Lung (tissue), 12 donors: ENCODE measurements around the gene AARS2. TPM values are rescaled to one million over a fixed set of nuclear protein-coding genes. Genes with fewer than 3 reads are reported as not detected.

Source experiments
- ATAC-seq: fragments of 200-7000 bp; cut with Tn5 transposase; one replicate; pipeline ENCODE4 v1.9.1; 2020; ENCODE audit warnings: moderate number of reproducible peaks; ENCODE audit not compliant: insufficient read depth, low FRiP score
- DNase-seq, 3 donors: peaks; one replicate each; pipeline ENCODE4 v3.0.0-alpha.2; 2013 to 2017
- H3K27ac ChIP-seq, 2 donors: one replicate each; pipeline ENCODE4 v1.5.1; 2013; ENCODE audit warnings: mild to moderate bottlenecking in 2 of 2, moderate library complexity in 2 of 2, control low read depth in 1 of 2, inconsistent platforms in 1 of 2, low read depth in 1 of 2, low read length in 1 of 2
- H3K27me3 ChIP-seq, 3 donors: one replicate each; pipeline ENCODE4 v1.5.1; 2013; ENCODE audit warnings: low read length in 2 of 3; ENCODE audit not compliant: control insufficient read depth in 3 of 3, insufficient read depth in 3 of 3
- H3K36me3 ChIP-seq, 4 donors: one replicate each; pipeline ENCODE4 v1.5.1; 2013; ENCODE audit warnings: low read length in 4 of 4, mild to moderate bottlenecking in 1 of 4, moderate library complexity in 1 of 4; ENCODE audit not compliant: control insufficient read depth in 4 of 4, insufficient read depth in 4 of 4
- H3K4me1 ChIP-seq, 5 donors: one replicate each; pipeline ENCODE4 v1.5.1; 2013; ENCODE audit warnings: low read length in 5 of 5, mild to moderate bottlenecking in 2 of 5, moderate library complexity in 1 of 5; ENCODE audit not compliant: control insufficient read depth in 5 of 5, insufficient read depth in 5 of 5
- H3K4me3 ChIP-seq: one replicate; pipeline ENCODE4 v1.5.1; 2013; ENCODE audit warnings: mild to moderate bottlenecking, control low read depth, moderate library complexity
- H3K9ac ChIP-seq, 2 donors: one replicate each; pipeline ENCODE4 v1.5.1; 2013; ENCODE audit warnings: low read length in 2 of 2, control low read depth in 1 of 2; ENCODE audit not compliant: insufficient read depth in 1 of 2
- H3K9me3 ChIP-seq, 4 donors: one replicate each; pipeline ENCODE4 v1.5.1; 2013; ENCODE audit warnings: low read length in 3 of 4, mild to moderate bottlenecking in 1 of 4, moderate library complexity in 1 of 4; ENCODE audit not compliant: control insufficient read depth in 4 of 4, insufficient read depth in 3 of 4
- WGBS, 2 donors: extraction: QIAGEN DNeasy Blood & Tissue Kit; methylation state at CpG; one replicate each; pipeline ENCODE4 v1.1.7; 2013; 5-methylcytosine and 5-hydroxymethylcytosine counted together
- polyA plus RNA-seq, 2 donors: library from polyadenylated mRNA; stranded (reverse); fragments of 200-250 nt; gene quantifications; one replicate each; pipeline ENCODE4 v1.2.1, GENCODE V29; 2013
- total RNA-seq, 2 donors: library from RNA; depleted of rRNA in 1 of 2; stranded (reverse); fragments of >200 nt in 1 of 2; gene quantifications; one replicate each; pipeline ENCODE4 v1.2.1, GENCODE V29; 2014 to 2021
- TF ChIP-seq, protein P1 (sequence below): IDR thresholded peaks from 2 replicates; pipeline ENCODE4 v1.5.1; 2012; ENCODE audit warnings: mild to moderate bottlenecking; ENCODE audit errors: control extremely low read depth, extremely low read depth
- donor health status: control.
- donor health status: control.
- donor health status: Bipolar disorder and iron deficiency.
- donor health status: healthy.
- donor health status: DM: yes; HTN: yes; CAD: no.

Gene AARS2
- total and polyA plus RNA-seq, 4 donors: 4.8 to 13.7 (median 9.4) TPM

- peaks cover 0 to 51% (median 28%) of the 10 kb centered on the region in 3 donors for H3K27me3 ChIP-seq
- TF ChIP-seq, protein P1, sequence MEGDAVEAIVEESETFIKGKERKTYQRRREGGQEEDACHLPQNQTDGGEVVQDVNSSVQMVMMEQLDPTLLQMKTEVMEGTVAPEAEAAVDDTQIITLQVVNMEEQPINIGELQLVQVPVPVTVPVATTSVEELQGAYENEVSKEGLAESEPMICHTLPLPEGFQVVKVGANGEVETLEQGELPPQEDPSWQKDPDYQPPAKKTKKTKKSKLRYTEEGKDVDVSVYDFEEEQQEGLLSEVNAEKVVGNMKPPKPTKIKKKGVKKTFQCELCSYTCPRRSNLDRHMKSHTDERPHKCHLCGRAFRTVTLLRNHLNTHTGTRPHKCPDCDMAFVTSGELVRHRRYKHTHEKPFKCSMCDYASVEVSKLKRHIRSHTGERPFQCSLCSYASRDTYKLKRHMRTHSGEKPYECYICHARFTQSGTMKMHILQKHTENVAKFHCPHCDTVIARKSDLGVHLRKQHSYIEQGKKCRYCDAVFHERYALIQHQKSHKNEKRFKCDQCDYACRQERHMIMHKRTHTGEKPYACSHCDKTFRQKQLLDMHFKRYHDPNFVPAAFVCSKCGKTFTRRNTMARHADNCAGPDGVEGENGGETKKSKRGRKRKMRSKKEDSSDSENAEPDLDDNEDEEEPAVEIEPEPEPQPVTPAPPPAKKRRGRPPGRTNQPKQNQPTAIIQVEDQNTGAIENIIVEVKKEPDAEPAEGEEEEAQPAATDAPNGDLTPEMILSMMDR: no peak
Observed at GRCh38 chr6:44271914-44272313, 41.2 kb downstream of the AARS2 start.

GRCh38 chr6:44271406-44271723 lies 41.8 kb downstream of the AARS2 start:
- no peak for ATAC-seq
- H3K27me3 ChIP-seq: peaks cover 0 to 46% (median 28%) of the 10 kb centered on the region in 3 donors
- no peak for DNase-seq
- no peak overlapping the region for H3K27ac ChIP-seq
- no peaks in the 10 kb centered on the region for H3K36me3 ChIP-seq
- no peak overlapping the region for H3K9ac ChIP-seq
- H3K4me1 ChIP-seq: peaks cover 0 to 9% (median 0%) of the 10 kb centered on the region in 5 donors
- H3K4me3 ChIP-seq: no peak overlapping the region
- TF ChIP-seq, protein P1: no peak
- WGBS, 2 donors: 85 to 94% methylated on average over 6 of the region's 6 CpGs
- peaks cover 0 to 4% (median 0%) of the 10 kb centered on the region in 4 donors for H3K9me3 ChIP-seq

More at GRCh38 chr6:44271914-44272313, 41.2 kb downstream of the AARS2 start:
- Histone ChIP-seq H3K36me3 (no peaks in the 10 kb centered on the region), H3K27ac (no peak overlapping the region), H3K9ac (no peak overlapping the region), H3K4me3 (no peak overlapping the region), H3K4me1 (peaks cover 0 to 12% (median 0%) of the 10 kb centered on the region in 5 donors), H3K9me3 (peaks cover 0 to 4% (median 0%) of the 10 kb centered on the region in 4 donors)
- DNase-seq (no peak), ATAC-seq (no peak)
- WGBS, 2 donors: 62 to 76% methylated on average over 3 of the region's 3 CpGs

- Histone ChIP-seq H3K36me3 (no peaks in the 10 kb centered on the region), H3K4me1 (peaks cover 0 to 3% (median 0%) of the 10 kb centered on the region in 5 donors), H3K4me3 (no peak overlapping the region), H3K27me3 (peaks cover 0 to 45% (median 28%) of the 10 kb centered on the region in 3 donors), H3K9ac (no peak overlapping the region), H3K9me3 (peaks cover 0 to 4% (median 0%) of the 10 kb centered on the region in 4 donors), H3K27ac (no peak overlapping the region)
- WGBS, 2 donors: 2% methylated on average over 38 to 88 of the region's 90 CpGs
- TF ChIP-seq, protein P1: no peak
- DNase-seq (peak in 1 of 3 donors; percentile 21), ATAC-seq (no peak)
Observed at GRCh38 chr6:44270526-44271405, 42.4 kb downstream of the AARS2 start.
